Neural cell (in vitro differentiated cells): Measurements from ENCODE around the gene OLFM3.

Experiments used
- CTCF ChIP-seq: fragments of 450-650 bp; IDR thresholded peaks from 2 replicates; pipeline ENCODE4 v1.5.1; 2014; ENCODE audit warnings: antibody characterized with exemption, mild to moderate bottlenecking, moderate library complexity; ENCODE audit not compliant: poor library complexity, severe bottlenecking
- EP300 ChIP-seq: fragments of 450-650 bp; conservative IDR thresholded peaks from 2 replicates; pipeline ENCODE4 v1.6.1; 2014; ENCODE audit warnings: antibody characterized with exemption, mild to moderate bottlenecking, moderate library complexity; ENCODE audit not compliant: poor library complexity, severe bottlenecking
- EZH2 ChIP-seq: fragments of 200-600, 300-800 bp; shearing (Covaris generic), sonication (generic); IDR thresholded peaks from 2 replicates; pipeline ENCODE4 v1.6.1; 2014; ENCODE audit warnings: antibody characterized with exemption, low read length, borderline replicate concordance, mild to moderate bottlenecking; ENCODE audit not compliant: insufficient read depth, poor library complexity, severe bottlenecking
- MXI1 ChIP-seq: fragments of 450-650 bp; conservative IDR thresholded peaks from 2 replicates; pipeline ENCODE4 v1.6.1; 2014; ENCODE audit warnings: antibody characterized with exemption, mild to moderate bottlenecking; ENCODE audit not compliant: poor library complexity, severe bottlenecking
- POLR2AphosphoS5 ChIP-seq: IDR thresholded peaks from 2 replicates; pipeline ENCODE4 v1.6.1; 2012
- RAD21 ChIP-seq: fragments of 450-650 bp; conservative IDR thresholded peaks from 2 replicates; pipeline ENCODE4 v1.6.1; 2014; ENCODE audit warnings: antibody characterized with exemption, mild to moderate bottlenecking, moderate library complexity
- REST ChIP-seq: IDR thresholded peaks from 2 replicates; pipeline ENCODE4 v1.6.1; 2012; ENCODE audit warnings: borderline replicate concordance
- SMC3 ChIP-seq: fragments of 450-650 bp; conservative IDR thresholded peaks from 2 replicates; pipeline ENCODE4 v1.6.1; 2014; ENCODE audit warnings: antibody characterized with exemption, mild to moderate bottlenecking, moderate library complexity; ENCODE audit not compliant: poor library complexity
- TAF1 ChIP-seq: IDR thresholded peaks from 2 replicates; pipeline ENCODE4 v1.6.1; 2012; ENCODE audit warnings: low read depth

GRCh38 chr1:101920577-101920976, 76.1 kb downstream of the OLFM3 start:
- TF ChIP-seq POLR2AphosphoS5 (no peak), CTCF (no peak), RAD21 (no peak), SMC3 (no peak), REST (no peak), EP300 (no peak), TAF1 (no peak), EZH2 (no peak), MXI1 (no peak)
